IMR-90 (cell line): ENCODE measurements around the gene PTK6. TPM values are rescaled to one million over a fixed set of nuclear protein-coding genes. Genes with fewer than 3 reads are reported as not detected.

Experiments
- ATAC-seq: fragments of 200-7000 bp; cut with Tn5 transposase; 2 replicates; pipeline ENCODE4 v1.9.1; 2020; ENCODE audit warnings: low read depth, mild to moderate bottlenecking, moderate library complexity
- BruUV-seq: library from RNA; stranded (reverse); fragments of 400-500 nt; replicated peaks from 2 replicates; lab custom pipeline; 2021; lab: Mats Ljungman, UMichigan
- CTCF ChIA-PET: fragments of 300-600 bp; formaldehyde crosslinking; extraction: SDS; loops from one replicate; lab custom pipeline; 2021; ENCODE audit warnings: antibody characterized with exemption; lab: Yijun Ruan, JAX
- POLR2A ChIA-PET: fragments of 300-600 bp; sonication (Branson Sonifier 250); formaldehyde crosslinking; loops from one replicate; lab custom pipeline; 2022; ENCODE audit warnings: antibody characterized with exemption; ENCODE audit not compliant: unreplicated experiment; lab: Charles Lee
- DNase-seq: peaks from one replicate; pipeline ENCODE4 v3.0.0; 2013
- H2AFZ ChIP-seq: replicated peaks from 2 replicates; pipeline ENCODE3; 2013; ENCODE audit warnings: low read length, mild to moderate bottlenecking; ENCODE audit not compliant: poor library complexity
- H2AK5ac ChIP-seq: 2 replicates; pipeline ENCODE4 v1.6.1; 2013; ENCODE audit warnings: low read depth, low read length, inconsistent platforms
- H2AK9ac ChIP-seq: replicated peaks from 2 replicates; pipeline ENCODE3; 2013; ENCODE audit warnings: mild to moderate bottlenecking, low read depth, low read length, moderate library complexity; ENCODE audit not compliant: poor library complexity
- H2BK120ac ChIP-seq: 2 replicates; pipeline ENCODE4 v1.6.1; 2013; ENCODE audit warnings: low read depth, low read length, inconsistent platforms
- H2BK15ac ChIP-seq: 3 replicates; pipeline ENCODE4 v1.6.1; 2013; ENCODE audit warnings: low read depth, low read length, inconsistent platforms
- H2BK20ac ChIP-seq: 2 replicates; pipeline ENCODE4 v1.6.1; 2013; ENCODE audit warnings: low read depth, mild to moderate bottlenecking, inconsistent platforms, low read length, moderate library complexity
- H2BK5ac ChIP-seq: 2 replicates; pipeline ENCODE4 v1.6.1; 2013; ENCODE audit warnings: mild to moderate bottlenecking, low read depth, low read length, inconsistent platforms; ENCODE audit not compliant: poor library complexity, severe bottlenecking
- H3K14ac ChIP-seq: replicated peaks from 2 replicates; pipeline ENCODE4 v1.6.1; 2013; ENCODE audit warnings: low read depth, low read length, inconsistent platforms
- H3K18ac ChIP-seq: 2 replicates; pipeline ENCODE4 v1.6.1; 2013; ENCODE audit warnings: low read depth, low read length, control low read depth
- H3K23ac ChIP-seq: 2 replicates; pipeline ENCODE4 v1.6.1; 2013; ENCODE audit warnings: low read depth, low read length, inconsistent platforms
- H3K27ac ChIP-seq: 2 replicates; pipeline ENCODE4 v1.5.1; 2013; ENCODE audit warnings: mild to moderate bottlenecking, control low read depth, low read length; ENCODE audit not compliant: insufficient read depth
- H3K27me3 ChIP-seq: 2 replicates; pipeline ENCODE4 v1.6.1; 2013; ENCODE audit warnings: low read length; ENCODE audit not compliant: control insufficient read depth, insufficient read depth
- H3K36me3 ChIP-seq: 2 replicates; pipeline ENCODE4 v1.6.1; 2013; ENCODE audit warnings: low read length, mixed read lengths; ENCODE audit not compliant: control insufficient read depth, insufficient read depth
- H3K4ac ChIP-seq: 2 replicates; pipeline ENCODE4 v1.6.1; 2013; ENCODE audit warnings: low read depth, low read length, inconsistent platforms
- H3K4me1 ChIP-seq: 2 replicates; pipeline ENCODE4 v1.6.1; 2013; ENCODE audit warnings: low read length, mixed read lengths; ENCODE audit not compliant: control insufficient read depth, insufficient read depth
- H3K4me2 ChIP-seq: 2 replicates; pipeline ENCODE4 v1.6.1; 2013; ENCODE audit warnings: low read depth, mild to moderate bottlenecking, control low read depth, low read length, moderate library complexity
- H3K4me3 ChIP-seq: 2 replicates; pipeline ENCODE4 v1.5.1; 2013; ENCODE audit warnings: low read depth, mild to moderate bottlenecking, control low read depth, low read length, moderate library complexity; ENCODE audit not compliant: insufficient read depth
- H3K56ac ChIP-seq: 2 replicates; pipeline ENCODE4 v1.6.1; 2013; ENCODE audit warnings: low read length, inconsistent platforms; ENCODE audit not compliant: insufficient read depth; ENCODE audit errors: extremely low read depth
- H3K79me1 ChIP-seq, 2 experiments: 2 replicates each; pipeline ENCODE4 v1.6.1; 2013; ENCODE audit warnings: low read length in 2 of 2, inconsistent platforms in 1 of 2, low read depth in 1 of 2
- H3K9ac ChIP-seq: 2 replicates; pipeline ENCODE4 v1.6.1; 2013; ENCODE audit warnings: low read depth, low read length, control low read depth
- H3K9me1 ChIP-seq: 2 replicates; pipeline ENCODE4 v1.6.1; 2013; ENCODE audit warnings: low read length, inconsistent platforms; ENCODE audit not compliant: insufficient read depth
- H3K9me3 ChIP-seq: 2 replicates; pipeline ENCODE4 v1.6.1; 2013; ENCODE audit warnings: low read length; ENCODE audit not compliant: control insufficient read depth, insufficient read depth
- H4K20me1 ChIP-seq: 2 replicates; pipeline ENCODE4 v1.6.1; 2013; ENCODE audit warnings: low read length, inconsistent platforms; ENCODE audit not compliant: insufficient read depth
- H4K5ac ChIP-seq: 2 replicates; pipeline ENCODE4 v1.6.1; 2013; ENCODE audit warnings: mild to moderate bottlenecking, low read depth, low read length, control low read depth
- H4K8ac ChIP-seq, 2 experiments: 2 replicates each; pipeline ENCODE4 v1.6.1; 2013; ENCODE audit warnings: low read depth in 2 of 2, low read length in 2 of 2, control low read depth in 1 of 2, inconsistent platforms in 1 of 2
- H4K91ac ChIP-seq: 2 replicates; pipeline ENCODE4 v1.6.1; 2013; ENCODE audit warnings: low read depth, low read length, inconsistent platforms; ENCODE audit not compliant: insufficient read depth
- BHLHE40 ChIP-seq: fragments of 150-350 bp; IDR thresholded peaks from 2 replicates; pipeline ENCODE4 v1.6.1; 2016; ENCODE audit warnings: mild to moderate bottlenecking, low read depth, low read length
- CEBPB ChIP-seq: IDR thresholded peaks from 2 replicates; pipeline ENCODE4 v1.6.1; 2012; ENCODE audit warnings: low read depth, low read length, improper control_type of control experiment
- CHD1 ChIP-seq: IDR thresholded peaks from 2 replicates; pipeline ENCODE4 v1.6.1; 2012; ENCODE audit warnings: low read depth, low read length, improper control_type of control experiment
- FOS ChIP-seq: fragments of 150-350 bp; IDR thresholded peaks from 2 replicates; pipeline ENCODE4 v1.6.1; 2016; ENCODE audit warnings: low read depth, low read length
- MAFK ChIP-seq: IDR thresholded peaks from 2 replicates; pipeline ENCODE4 v1.6.1; 2012; ENCODE audit warnings: low read depth, low read length, improper control_type of control experiment
- MAZ ChIP-seq: IDR thresholded peaks from 2 replicates; pipeline ENCODE4 v1.6.1; 2012; ENCODE audit warnings: low read depth, mild to moderate bottlenecking, low read length, improper control_type of control experiment, moderate library complexity, borderline replicate concordance
- MXI1 ChIP-seq: IDR thresholded peaks from 2 replicates; pipeline ENCODE4 v1.6.1; 2012; ENCODE audit warnings: low read depth, mild to moderate bottlenecking, low read length, moderate library complexity, borderline replicate concordance
- RAD21 ChIP-seq: IDR thresholded peaks from 2 replicates; pipeline ENCODE4 v1.6.1; 2012; ENCODE audit warnings: low read length, improper control_type of control experiment
- RCOR1 ChIP-seq: IDR thresholded peaks from 2 replicates; pipeline ENCODE4 v1.6.1; 2012; ENCODE audit warnings: mild to moderate bottlenecking, low read length, improper control_type of control experiment; ENCODE audit not compliant: insufficient replicate concordance
- RFX5 ChIP-seq: IDR thresholded peaks from 2 replicates; pipeline ENCODE4 v1.8.0; 2012; ENCODE audit warnings: low read depth, mild to moderate bottlenecking, low read length, moderate library complexity
- WGBS, 2 experiments: methylation state at CpG; one replicate each; pipeline versions ENCODE4 v1.1.5 to v1.1.7; 2013; ENCODE audit warnings: missing lambda C conversion rate in 2 of 2; ENCODE audit not compliant: insufficient read length in 1 of 2; ENCODE audit errors: extremely low coverage in 2 of 2; 5-methylcytosine and 5-hydroxymethylcytosine counted together
- dilution Hi-C: fragments of 300-500 bp; cut with HindIII; formaldehyde crosslinking; loops from one replicate; pipeline ENCODE4 v1.14.3; 2018; ENCODE audit warnings: low sequenced_read_pairs; ENCODE audit not compliant: unreplicated experiment
- in situ Hi-C: fragments of 300-500 bp; cut with MboI; formaldehyde crosslinking; loops from 3 replicates; pipeline ENCODE4 v1.14.3; 2019; ENCODE audit warnings: low sequenced_read_pairs, inconsistent platforms, mixed read lengths
- intact Hi-C: fragments of 100-400 bp; cut with micrococcal nuclease; formaldehyde crosslinking; loops from 2 replicates; pipeline ENCODE4 v1.10.0; 2022
- polyA plus RNA-seq, 3 experiments: library from polyadenylated mRNA; depleted of rRNA; stranded (reverse); fragments of >200 nt; gene quantifications; 2 replicates each; pipeline ENCODE4 v1.2.3, GENCODE V29; 2012; ENCODE audit warnings: low replicate concordance in 1 of 3
- total RNA-seq: library from RNA; depleted of rRNA; stranded (reverse); fragments of >200 nt; gene quantifications from 2 replicates; pipeline ENCODE4 v1.2.3, GENCODE V29; 2012
- TF ChIP-seq, protein P1 (sequence below): fragments of 150-350 bp; IDR thresholded peaks from 2 replicates; pipeline ENCODE4 v1.6.1; 2016; ENCODE audit warnings: low read depth, mild to moderate bottlenecking, low read length, moderate library complexity, borderline replicate concordance
- TF ChIP-seq, protein P2 (sequence below): conservative IDR thresholded peaks from 2 replicates; pipeline ENCODE4 v1.5.1; 2012; ENCODE audit warnings: mild to moderate bottlenecking, low read depth, low read length, improper control_type of control experiment
- TF ChIP-seq, protein P3 (sequence below): fragments of 150-350 bp; IDR thresholded peaks from 2 replicates; pipeline ENCODE4 v1.6.1; 2017; ENCODE audit warnings: mild to moderate bottlenecking, antibody characterized with exemption, low read length, low read depth

The PTK6 gene
- total and polyA plus RNA-seq, 2 of the 4 experiments (the other 2 are of a cell fraction), result not detected

DNA sequence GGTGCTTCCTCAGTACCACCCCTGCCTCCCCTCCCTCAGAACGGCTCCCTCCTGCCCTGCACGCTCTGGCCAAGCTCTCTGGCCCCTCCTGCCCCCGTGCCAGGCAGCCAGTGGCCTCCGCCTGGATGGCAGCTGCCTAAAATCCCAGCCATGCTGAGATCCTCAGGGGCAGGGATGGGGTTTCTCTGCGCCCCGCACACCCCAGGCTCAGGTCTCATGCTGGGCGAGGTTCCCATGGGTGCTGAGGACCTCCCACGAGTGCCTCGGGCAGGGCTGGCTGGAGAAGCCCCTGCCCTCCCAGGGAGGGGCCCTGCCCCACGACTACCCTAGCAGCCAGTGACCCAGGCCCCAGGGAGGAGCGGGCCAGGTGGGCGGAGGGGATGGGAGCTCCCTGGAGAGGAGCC, 2.7 kb downstream of the PTK6 start:
- BruUV-seq, result no TSS peak
- H3K79me1 ChIP-seq, result no peaks in the 10 kb centered on the region
- no peak overlapping the region for H2BK120ac ChIP-seq
- H3K27me3 ChIP-seq, result peaks cover 4% of the 10 kb centered on the region; the same call in 1 of the 2 replicates
- no peaks in the 10 kb centered on the region for H3K36me3 ChIP-seq
- ATAC-seq (no peak), DNase-seq (no peak)
- no peaks in the 10 kb centered on the region for H3K9me1 ChIP-seq
- H4K20me1 ChIP-seq, result no peaks in the 10 kb centered on the region
- H3K4ac ChIP-seq, result no peak overlapping the region
- no peak overlapping the region for H2AFZ ChIP-seq
- dilution Hi-C loops (no loop called here), intact Hi-C loops (loop anchor here (10.0 kb wide), 1 partner anchor 120 kb away; the partner anchor contains the start of genes RTEL1 and STMN3), in situ Hi-C loops (loop anchor here (10.0 kb wide), 2 partner anchors 330 to 440 kb away; partner anchors contain the start of genes ABHD16B, SAMD10 and TPD52L2)
- no peak overlapping the region for H4K91ac ChIP-seq
- no peak for TF ChIP-seq CHD1
- TF ChIP-seq, protein P1, sequence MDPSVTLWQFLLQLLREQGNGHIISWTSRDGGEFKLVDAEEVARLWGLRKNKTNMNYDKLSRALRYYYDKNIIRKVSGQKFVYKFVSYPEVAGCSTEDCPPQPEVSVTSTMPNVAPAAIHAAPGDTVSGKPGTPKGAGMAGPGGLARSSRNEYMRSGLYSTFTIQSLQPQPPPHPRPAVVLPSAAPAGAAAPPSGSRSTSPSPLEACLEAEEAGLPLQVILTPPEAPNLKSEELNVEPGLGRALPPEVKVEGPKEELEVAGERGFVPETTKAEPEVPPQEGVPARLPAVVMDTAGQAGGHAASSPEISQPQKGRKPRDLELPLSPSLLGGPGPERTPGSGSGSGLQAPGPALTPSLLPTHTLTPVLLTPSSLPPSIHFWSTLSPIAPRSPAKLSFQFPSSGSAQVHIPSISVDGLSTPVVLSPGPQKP, result no peak
- TF ChIP-seq MAFK, result no peak
- no peak for TF ChIP-seq MAZ
- no peak for TF ChIP-seq BHLHE40
- TF ChIP-seq, protein P2, sequence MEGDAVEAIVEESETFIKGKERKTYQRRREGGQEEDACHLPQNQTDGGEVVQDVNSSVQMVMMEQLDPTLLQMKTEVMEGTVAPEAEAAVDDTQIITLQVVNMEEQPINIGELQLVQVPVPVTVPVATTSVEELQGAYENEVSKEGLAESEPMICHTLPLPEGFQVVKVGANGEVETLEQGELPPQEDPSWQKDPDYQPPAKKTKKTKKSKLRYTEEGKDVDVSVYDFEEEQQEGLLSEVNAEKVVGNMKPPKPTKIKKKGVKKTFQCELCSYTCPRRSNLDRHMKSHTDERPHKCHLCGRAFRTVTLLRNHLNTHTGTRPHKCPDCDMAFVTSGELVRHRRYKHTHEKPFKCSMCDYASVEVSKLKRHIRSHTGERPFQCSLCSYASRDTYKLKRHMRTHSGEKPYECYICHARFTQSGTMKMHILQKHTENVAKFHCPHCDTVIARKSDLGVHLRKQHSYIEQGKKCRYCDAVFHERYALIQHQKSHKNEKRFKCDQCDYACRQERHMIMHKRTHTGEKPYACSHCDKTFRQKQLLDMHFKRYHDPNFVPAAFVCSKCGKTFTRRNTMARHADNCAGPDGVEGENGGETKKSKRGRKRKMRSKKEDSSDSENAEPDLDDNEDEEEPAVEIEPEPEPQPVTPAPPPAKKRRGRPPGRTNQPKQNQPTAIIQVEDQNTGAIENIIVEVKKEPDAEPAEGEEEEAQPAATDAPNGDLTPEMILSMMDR, result no peak
- TF ChIP-seq RAD21, result no peak
- no peak for TF ChIP-seq FOS
- TF ChIP-seq RFX5, result no peak
- TF ChIP-seq, protein P3, sequence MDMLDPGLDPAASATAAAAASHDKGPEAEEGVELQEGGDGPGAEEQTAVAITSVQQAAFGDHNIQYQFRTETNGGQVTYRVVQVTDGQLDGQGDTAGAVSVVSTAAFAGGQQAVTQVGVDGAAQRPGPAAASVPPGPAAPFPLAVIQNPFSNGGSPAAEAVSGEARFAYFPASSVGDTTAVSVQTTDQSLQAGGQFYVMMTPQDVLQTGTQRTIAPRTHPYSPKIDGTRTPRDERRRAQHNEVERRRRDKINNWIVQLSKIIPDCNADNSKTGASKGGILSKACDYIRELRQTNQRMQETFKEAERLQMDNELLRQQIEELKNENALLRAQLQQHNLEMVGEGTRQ, result no peak
- TF ChIP-seq RCOR1, result no peak
- no peak for TF ChIP-seq MXI1
- TF ChIP-seq CEBPB, result no peak
- H3K9me3 ChIP-seq, result no peaks in the 10 kb centered on the region
- H2AK5ac ChIP-seq, result no peak overlapping the region
- H2AK9ac ChIP-seq, result peak overlapping the region; percentile 16
- no peak overlapping the region for H3K4me3 ChIP-seq
- no peak overlapping the region for H2BK15ac ChIP-seq
- no peak overlapping the region for H3K27ac ChIP-seq
- no peak overlapping the region for H2BK20ac ChIP-seq
- H3K4me2 ChIP-seq, result no peak overlapping the region
- H3K23ac ChIP-seq, result no peak overlapping the region
- ChIA-PET CTCF (no interaction called here), POLR2A (no interaction called here)
- no peak overlapping the region for H4K8ac ChIP-seq
- H3K56ac ChIP-seq, result no peak overlapping the region
- no peak overlapping the region for H3K9ac ChIP-seq
- no peak overlapping the region for H3K18ac ChIP-seq
- H2BK5ac ChIP-seq, result no peak overlapping the region
- H4K5ac ChIP-seq, result no peak overlapping the region
- 83% methylated on average over 6 of the region's 12 CpGs; no CpG with 5 or more reads in 1 of the 2 experiments for WGBS, 2 experiments
- no peaks in the 10 kb centered on the region; the same call in 1 of the 2 replicates for H3K4me1 ChIP-seq
- H3K14ac ChIP-seq, result no peak overlapping the region
